ENCODE data around the gene JAG1. TPM values are rescaled to one million over a fixed set of nuclear protein-coding genes. Genes with fewer than 3 reads are reported as not detected.

The JAG1 gene
- total RNA-seq, 2 donors from 2014 or later: 6.8 to 19.7 TPM

DNA sequence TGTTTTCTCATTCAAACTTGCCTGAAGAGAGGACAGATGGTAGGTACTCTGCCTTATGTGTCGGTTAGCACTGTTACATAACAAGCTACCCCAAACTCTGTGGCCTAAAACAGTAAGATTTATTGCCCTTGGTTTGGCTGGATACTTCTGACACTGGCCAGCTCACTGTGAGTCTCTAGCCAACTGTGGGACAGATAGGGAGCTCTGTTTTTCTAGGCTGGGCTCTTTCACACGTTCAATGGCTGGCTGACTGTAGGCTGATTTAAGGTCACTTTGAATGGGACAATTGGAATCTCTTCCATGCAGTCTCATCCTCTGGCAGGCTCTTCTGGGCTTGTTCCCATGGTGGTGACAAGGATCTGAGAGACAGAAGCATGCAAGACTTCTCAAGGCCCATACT lies 39.4 kb upstream of the JAG1 start:
- no peaks in the 10 kb centered on the region for H3K36me3 ChIP-seq (ENCODE audit: control insufficient read depth, insufficient read depth, low read length)
- H3K4me3 ChIP-seq (ENCODE audit: low read length): no peak overlapping the region
- TF ChIP-seq, protein P1, sequence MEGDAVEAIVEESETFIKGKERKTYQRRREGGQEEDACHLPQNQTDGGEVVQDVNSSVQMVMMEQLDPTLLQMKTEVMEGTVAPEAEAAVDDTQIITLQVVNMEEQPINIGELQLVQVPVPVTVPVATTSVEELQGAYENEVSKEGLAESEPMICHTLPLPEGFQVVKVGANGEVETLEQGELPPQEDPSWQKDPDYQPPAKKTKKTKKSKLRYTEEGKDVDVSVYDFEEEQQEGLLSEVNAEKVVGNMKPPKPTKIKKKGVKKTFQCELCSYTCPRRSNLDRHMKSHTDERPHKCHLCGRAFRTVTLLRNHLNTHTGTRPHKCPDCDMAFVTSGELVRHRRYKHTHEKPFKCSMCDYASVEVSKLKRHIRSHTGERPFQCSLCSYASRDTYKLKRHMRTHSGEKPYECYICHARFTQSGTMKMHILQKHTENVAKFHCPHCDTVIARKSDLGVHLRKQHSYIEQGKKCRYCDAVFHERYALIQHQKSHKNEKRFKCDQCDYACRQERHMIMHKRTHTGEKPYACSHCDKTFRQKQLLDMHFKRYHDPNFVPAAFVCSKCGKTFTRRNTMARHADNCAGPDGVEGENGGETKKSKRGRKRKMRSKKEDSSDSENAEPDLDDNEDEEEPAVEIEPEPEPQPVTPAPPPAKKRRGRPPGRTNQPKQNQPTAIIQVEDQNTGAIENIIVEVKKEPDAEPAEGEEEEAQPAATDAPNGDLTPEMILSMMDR (conservative IDR thresholded peaks at IDR 0.05): no peak
- H3K4me1 Mint-ChIP-seq: peaks cover 16% of the 10 kb centered on the region
- no peaks in the 10 kb centered on the region for H3K27me3 ChIP-seq (ENCODE audit: control insufficient read depth, insufficient read depth, low read length, poor library complexity, severe bottlenecking)
- no peak overlapping the region for H3K9ac ChIP-seq (ENCODE audit: extremely low read depth, low read length, poor library complexity, severe bottlenecking)
- no peaks in the 10 kb centered on the region for H3K27me3 Mint-ChIP-seq (ENCODE audit: insufficient read depth)
- H3K4me1 ChIP-seq (ENCODE audit: control insufficient read depth, insufficient read depth, low read length): peaks cover 7% of the 10 kb centered on the region
- no peak overlapping the region for H3K4me3 Mint-ChIP-seq
- no peaks in the 10 kb centered on the region for H3K36me3 Mint-ChIP-seq (ENCODE audit: low read depth)
- H3K9me3 Mint-ChIP-seq: no peaks in the 10 kb centered on the region
- no peak for DNase-seq
- no peak overlapping the region for H3K27ac Mint-ChIP-seq
- no peaks in the 10 kb centered on the region for H3K9me3 ChIP-seq (ENCODE audit: control insufficient read depth, low read length)
- 64 to 84% methylated on average over 2 of the region's 2 CpGs for WGBS, 2 experiments (ENCODE audit: insufficient coverage in 1 of 2, insufficient read length in 1 of 2)
- no peak overlapping the region for H3K27ac ChIP-seq (ENCODE audit: low read depth, low read length)

DNA sequence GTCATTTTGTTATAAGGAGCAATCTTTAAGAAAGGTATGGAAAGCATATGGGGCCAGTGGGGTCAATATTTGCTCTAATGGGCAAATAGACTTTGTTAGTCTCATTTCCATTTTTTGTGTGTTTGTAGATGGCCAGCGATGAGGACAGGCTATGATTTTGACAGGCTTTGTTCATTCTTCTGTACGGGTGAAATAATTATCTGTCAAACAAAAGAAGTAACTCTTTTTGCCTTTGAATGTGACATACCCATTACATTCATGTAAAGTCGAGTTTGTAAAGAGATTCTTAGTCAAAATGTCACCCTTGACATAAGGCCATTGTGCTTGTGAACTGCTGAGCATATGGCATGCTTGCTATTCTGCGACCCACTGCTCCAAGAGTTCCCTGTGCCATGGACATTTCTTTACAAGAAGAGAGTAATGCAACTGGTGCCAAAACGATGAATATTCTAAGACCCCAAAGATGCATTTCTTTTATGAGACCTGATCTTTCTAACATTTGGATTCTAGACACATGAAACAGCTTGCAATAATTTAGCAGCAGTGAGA lies 38.2 kb upstream of the JAG1 start:
- TF ChIP-seq, protein P1 (conservative IDR thresholded peaks at IDR 0.05): no peak
- Histone ChIP-seq H3K36me3 (ENCODE audit: control insufficient read depth, insufficient read depth, low read length) (no peaks in the 10 kb centered on the region), H3K9me3 (ENCODE audit: control insufficient read depth, low read length) (no peaks in the 10 kb centered on the region), H3K4me3 (ENCODE audit: low read length) (no peak overlapping the region), H3K9ac (ENCODE audit: extremely low read depth, low read length, poor library complexity, severe bottlenecking) (no peak overlapping the region), H3K27me3 (ENCODE audit: control insufficient read depth, insufficient read depth, low read length, poor library complexity, severe bottlenecking) (no peaks in the 10 kb centered on the region), H3K4me1 (ENCODE audit: control insufficient read depth, insufficient read depth, low read length) (peaks cover 7% of the 10 kb centered on the region), H3K27ac (ENCODE audit: low read depth, low read length) (no peak overlapping the region)
- WGBS, 2 experiments (ENCODE audit: insufficient coverage in 1 of 2, insufficient read length in 1 of 2): 69 to 76% methylated on average over 3 to 5 of the region's 5 CpGs
- H3K27ac Mint-ChIP-seq: no peak overlapping the region
- no peaks in the 10 kb centered on the region for H3K27me3 Mint-ChIP-seq (ENCODE audit: insufficient read depth)
- H3K9me3 Mint-ChIP-seq: no peaks in the 10 kb centered on the region
- no peaks in the 10 kb centered on the region for H3K36me3 Mint-ChIP-seq (ENCODE audit: low read depth)
- no peak overlapping the region for H3K4me3 Mint-ChIP-seq
- peaks cover 15% of the 10 kb centered on the region for H3K4me1 Mint-ChIP-seq
- DNase-seq: no peak

DNA sequence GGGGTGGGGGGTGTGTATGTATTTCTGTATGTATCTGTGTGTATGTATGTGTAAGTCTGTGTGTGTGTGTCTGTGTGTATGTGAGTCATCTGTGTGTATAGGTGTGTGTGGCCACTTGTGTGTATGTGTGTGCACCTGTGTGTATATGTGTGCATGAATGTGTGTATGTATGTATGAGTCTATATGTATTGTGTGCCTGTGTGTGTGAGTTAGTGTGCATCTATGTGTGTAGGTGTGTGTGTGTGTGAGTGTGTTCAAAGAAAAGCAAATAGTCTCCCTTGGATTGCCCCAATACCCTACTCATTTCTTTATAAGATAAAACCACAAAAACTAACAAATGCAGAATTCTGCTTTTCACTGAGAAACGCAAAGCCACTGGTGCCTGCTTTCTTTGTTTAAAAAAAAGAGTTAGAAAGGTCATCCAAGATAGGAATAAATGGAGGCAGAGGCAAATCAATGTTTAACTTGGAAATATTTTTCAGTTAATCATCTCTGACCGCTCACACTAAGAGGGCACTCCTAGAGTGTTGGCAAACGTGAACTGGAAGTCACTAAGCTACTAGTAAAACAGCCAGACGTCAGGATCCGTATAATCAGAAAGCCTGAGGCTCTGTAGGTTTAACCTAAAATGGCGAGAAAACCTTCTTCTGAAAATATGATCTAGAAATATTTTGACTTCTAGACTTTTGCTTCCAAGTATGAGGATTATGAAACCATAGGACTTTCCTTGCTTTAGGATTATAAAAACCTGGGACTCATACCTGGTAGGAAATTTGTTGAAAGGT lies 37.4 kb upstream of the JAG1 start:
- Mint-ChIP-seq H3K4me1 (peaks cover 9% of the 10 kb centered on the region), H3K4me3 (no peak overlapping the region), H3K9me3 (no peaks in the 10 kb centered on the region), H3K27ac (no peak overlapping the region), H3K36me3 (ENCODE audit: low read depth) (no peaks in the 10 kb centered on the region), H3K27me3 (ENCODE audit: insufficient read depth) (peaks cover 3% of the 10 kb centered on the region)
- Histone ChIP-seq H3K9me3 (ENCODE audit: control insufficient read depth, low read length) (no peaks in the 10 kb centered on the region), H3K4me1 (ENCODE audit: control insufficient read depth, insufficient read depth, low read length) (peaks cover 2% of the 10 kb centered on the region), H3K9ac (ENCODE audit: extremely low read depth, low read length, poor library complexity, severe bottlenecking) (no peak overlapping the region), H3K27me3 (ENCODE audit: control insufficient read depth, insufficient read depth, low read length, poor library complexity, severe bottlenecking) (no peaks in the 10 kb centered on the region), H3K27ac (ENCODE audit: low read depth, low read length) (no peak overlapping the region), H3K4me3 (ENCODE audit: low read length) (no peak overlapping the region), H3K36me3 (ENCODE audit: control insufficient read depth, insufficient read depth, low read length) (no peaks in the 10 kb centered on the region)
- WGBS, 2 experiments (ENCODE audit: insufficient coverage in 1 of 2, insufficient read length in 1 of 2): 91 to 95% methylated on average over 5 to 6 of the region's 6 CpGs
- TF ChIP-seq, protein P1 (conservative IDR thresholded peaks at IDR 0.05): no peak
- no peak for DNase-seq
